Kidney epithelial cell (primary cell): Measurements from ENCODE around the gene OR8B12. TPM values are rescaled to one million over a fixed set of nuclear protein-coding genes. Genes with fewer than 3 reads are reported as not detected.

Experiments
- DNase-seq: peaks from one replicate; pipeline ENCODE4 v3.0.0-alpha.2; 2010; ENCODE audit warnings: low read depth
- H3K27me3 ChIP-seq: 2 replicates; pipeline ENCODE4 v1.6.0; 2011; ENCODE audit warnings: low read length; ENCODE audit not compliant: control insufficient read depth, insufficient read depth
- H3K36me3 ChIP-seq: 2 replicates; pipeline ENCODE4 v1.5.1; 2011; ENCODE audit warnings: low read length; ENCODE audit not compliant: control insufficient read depth, insufficient read depth
- H3K4me3 ChIP-seq: 2 replicates; pipeline ENCODE4 v1.5.1; 2011; ENCODE audit warnings: low read depth, mild to moderate bottlenecking, control low read depth, low read length
- total RNA-seq: library from RNA; depleted of rRNA; stranded (reverse); fragments of >200 nt; gene quantifications from 2 replicates; pipeline ENCODE4 v1.2.3, GENCODE V29; 2015
- TF ChIP-seq, protein P1 (sequence below): IDR thresholded peaks from 2 replicates; pipeline ENCODE4 v1.5.1; 2011; ENCODE audit warnings: mild to moderate bottlenecking, moderate library complexity, low read length, control low read depth, inconsistent platforms; ENCODE audit not compliant: insufficient read depth, poor library complexity, severe bottlenecking

The OR8B12 gene
- total RNA-seq, 1 donor from 2014 or later, result not detected

DNA sequence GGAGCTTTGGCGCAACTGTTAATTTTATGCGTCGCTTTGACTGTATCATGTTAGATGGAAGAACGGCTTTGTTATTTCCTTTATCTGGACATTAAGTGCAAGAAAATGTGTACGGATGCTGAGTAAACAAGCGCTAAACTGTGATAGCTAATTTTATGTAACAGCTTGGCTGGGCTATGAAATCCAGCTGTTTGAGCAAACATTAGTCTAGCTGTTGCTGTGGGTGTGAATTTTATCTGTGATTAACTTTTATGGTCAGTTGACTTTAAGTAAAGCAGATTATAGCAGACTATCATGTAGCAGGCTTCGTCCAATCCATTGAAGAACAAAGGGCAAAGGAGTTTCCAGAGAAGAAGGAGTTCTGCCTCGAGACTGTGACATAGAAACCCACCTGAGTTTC, 40.3 kb upstream of the OR8B12 start:
- Histone ChIP-seq H3K36me3 (no peaks in the 10 kb centered on the region), H3K27me3 (no peaks in the 10 kb centered on the region), H3K4me3 (no peak overlapping the region)
- TF ChIP-seq, protein P1, sequence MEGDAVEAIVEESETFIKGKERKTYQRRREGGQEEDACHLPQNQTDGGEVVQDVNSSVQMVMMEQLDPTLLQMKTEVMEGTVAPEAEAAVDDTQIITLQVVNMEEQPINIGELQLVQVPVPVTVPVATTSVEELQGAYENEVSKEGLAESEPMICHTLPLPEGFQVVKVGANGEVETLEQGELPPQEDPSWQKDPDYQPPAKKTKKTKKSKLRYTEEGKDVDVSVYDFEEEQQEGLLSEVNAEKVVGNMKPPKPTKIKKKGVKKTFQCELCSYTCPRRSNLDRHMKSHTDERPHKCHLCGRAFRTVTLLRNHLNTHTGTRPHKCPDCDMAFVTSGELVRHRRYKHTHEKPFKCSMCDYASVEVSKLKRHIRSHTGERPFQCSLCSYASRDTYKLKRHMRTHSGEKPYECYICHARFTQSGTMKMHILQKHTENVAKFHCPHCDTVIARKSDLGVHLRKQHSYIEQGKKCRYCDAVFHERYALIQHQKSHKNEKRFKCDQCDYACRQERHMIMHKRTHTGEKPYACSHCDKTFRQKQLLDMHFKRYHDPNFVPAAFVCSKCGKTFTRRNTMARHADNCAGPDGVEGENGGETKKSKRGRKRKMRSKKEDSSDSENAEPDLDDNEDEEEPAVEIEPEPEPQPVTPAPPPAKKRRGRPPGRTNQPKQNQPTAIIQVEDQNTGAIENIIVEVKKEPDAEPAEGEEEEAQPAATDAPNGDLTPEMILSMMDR, result no peak
- DNase-seq, result no peak

DNA sequence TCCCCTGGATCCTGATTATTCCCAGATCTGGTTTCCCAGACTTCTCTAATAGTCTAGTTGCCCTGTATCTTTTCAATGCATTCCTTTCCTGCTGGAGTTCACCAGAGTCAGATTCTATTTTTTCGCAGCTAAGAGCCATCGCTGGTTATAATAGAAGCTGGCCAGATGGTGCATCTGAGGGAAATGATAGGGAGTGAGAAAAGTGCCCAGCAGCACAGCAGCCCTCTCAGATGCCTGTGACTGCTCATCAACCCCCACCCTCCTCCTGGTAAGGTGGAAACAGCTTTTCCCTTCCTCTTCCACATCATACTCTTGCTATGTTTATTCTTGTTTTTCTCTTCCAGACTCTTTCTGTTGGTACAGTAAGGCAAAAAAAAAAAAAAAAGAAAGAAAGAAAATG, 39.1 kb upstream of the OR8B12 start:
- H3K27me3 ChIP-seq, result no peaks in the 10 kb centered on the region
- TF ChIP-seq, protein P1, result no peak
- no peak overlapping the region for H3K4me3 ChIP-seq
- no peaks in the 10 kb centered on the region for H3K36me3 ChIP-seq
- no peak for DNase-seq

DNA sequence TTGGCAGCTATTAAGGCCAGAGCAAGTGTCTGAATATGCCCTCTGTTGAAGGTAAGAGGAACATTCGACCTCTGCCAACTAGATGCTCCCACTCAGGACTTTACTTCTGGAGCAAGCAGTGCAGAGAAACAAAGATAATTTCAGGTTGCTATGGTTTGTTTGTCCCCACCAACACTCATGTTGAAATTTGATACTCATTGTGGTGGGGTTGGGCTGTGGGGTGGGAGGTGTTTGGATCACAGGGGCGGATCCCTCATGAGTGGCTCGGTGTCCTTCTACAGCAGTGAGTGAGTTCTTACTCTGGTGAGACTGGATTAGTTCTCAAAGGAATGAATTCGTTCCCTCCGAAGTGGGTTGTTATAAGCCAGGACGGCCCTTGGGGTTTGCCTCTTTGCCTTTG, 38.4 kb upstream of the OR8B12 start:
- Histone ChIP-seq H3K36me3 (no peaks in the 10 kb centered on the region), H3K4me3 (no peak overlapping the region), H3K27me3 (no peaks in the 10 kb centered on the region)
- no peak for DNase-seq
- TF ChIP-seq, protein P1, result no peak

DNA sequence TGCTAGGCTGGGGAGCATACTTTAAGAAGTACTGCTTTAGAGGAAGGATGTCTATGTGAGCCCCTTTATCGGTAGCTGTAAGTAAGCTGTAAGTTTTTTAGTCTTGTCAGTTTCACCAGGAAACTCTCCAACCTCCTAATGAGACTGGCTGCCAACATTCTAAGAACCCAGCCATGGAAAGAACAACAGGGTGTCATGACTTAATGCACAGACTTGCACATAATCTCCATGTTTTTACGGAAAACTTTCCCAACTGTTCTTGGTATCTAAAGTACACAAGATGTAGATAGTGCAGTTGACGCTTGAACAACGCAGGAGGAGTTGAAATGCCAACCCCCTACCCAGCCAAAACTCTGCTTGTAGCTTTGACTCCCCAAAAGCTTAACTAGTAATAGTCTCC, 35.3 kb upstream of the OR8B12 start:
- H3K27me3 ChIP-seq, result no peaks in the 10 kb centered on the region
- H3K36me3 ChIP-seq, result no peaks in the 10 kb centered on the region
- H3K4me3 ChIP-seq, result no peak overlapping the region
- DNase-seq, result no peak
- TF ChIP-seq, protein P1, result no peak

DNA sequence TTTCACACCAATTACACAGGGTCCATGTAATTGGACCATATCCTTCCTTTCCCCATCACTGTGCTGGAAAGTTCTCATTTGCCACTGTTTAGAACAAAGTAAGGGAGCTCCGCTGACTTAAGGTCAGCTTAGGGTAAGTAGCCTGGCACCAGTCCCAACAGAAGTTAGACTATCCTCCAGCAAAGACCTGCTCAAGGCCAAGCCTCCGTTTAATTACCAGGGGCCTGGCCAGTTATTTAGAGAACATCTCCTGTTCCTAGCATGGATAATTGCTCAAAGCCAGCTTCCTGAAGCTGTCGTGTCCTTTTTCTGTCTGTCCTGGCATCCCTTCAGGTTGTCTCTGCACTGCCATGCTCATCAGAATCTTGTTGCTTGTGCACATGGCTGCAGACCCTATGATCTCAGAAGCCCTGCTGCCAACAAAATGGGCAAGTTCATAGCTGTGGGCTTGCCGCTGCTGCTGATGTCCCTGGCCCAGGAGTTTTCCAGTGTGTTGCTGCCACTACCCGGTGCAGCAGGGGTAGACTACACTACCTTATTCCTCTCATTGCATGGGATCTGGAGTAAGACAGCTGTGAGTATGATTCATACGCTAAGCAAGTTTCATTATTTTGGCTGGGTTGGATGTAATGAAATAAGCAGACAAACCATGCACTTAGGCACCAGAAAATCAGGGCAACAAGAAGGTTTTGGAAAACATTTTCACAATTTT, 34.4 kb upstream of the OR8B12 start:
- TF ChIP-seq, protein P1, result no peak
- no peak for DNase-seq
- Histone ChIP-seq H3K4me3 (no peak overlapping the region), H3K36me3 (no peaks in the 10 kb centered on the region), H3K27me3 (no peaks in the 10 kb centered on the region)

DNA sequence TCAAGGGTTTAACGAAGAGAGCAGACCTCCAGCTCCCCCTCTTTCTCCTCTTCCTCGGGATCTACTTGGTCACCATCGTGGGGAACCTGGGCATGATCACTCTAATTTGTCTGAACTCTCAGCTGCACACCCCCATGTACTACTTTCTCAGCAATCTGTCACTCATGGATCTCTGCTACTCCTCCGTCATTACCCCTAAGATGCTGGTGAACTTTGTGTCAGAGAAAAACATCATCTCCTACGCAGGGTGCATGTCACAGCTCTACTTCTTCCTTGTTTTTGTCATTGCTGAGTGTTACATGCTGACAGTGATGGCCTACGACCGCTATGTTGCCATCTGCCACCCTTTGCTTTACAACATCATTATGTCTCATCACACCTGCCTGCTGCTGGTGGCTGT, 26.7 kb upstream of the OR8B12 start:
- TF ChIP-seq, protein P1, result no peak
- H3K36me3 ChIP-seq, result no peaks in the 10 kb centered on the region
- no peak for DNase-seq
- no peaks in the 10 kb centered on the region for H3K27me3 ChIP-seq
- H3K4me3 ChIP-seq, result no peak overlapping the region
